ENCODE data around the gene KRTAP2-2.
"Not testable (repeated sequence)": the region's sequence is repeated elsewhere in the genome, so short reads cannot be mapped to it uniquely, and the experiment has no call there.

The KRTAP2-2 gene

DNA sequence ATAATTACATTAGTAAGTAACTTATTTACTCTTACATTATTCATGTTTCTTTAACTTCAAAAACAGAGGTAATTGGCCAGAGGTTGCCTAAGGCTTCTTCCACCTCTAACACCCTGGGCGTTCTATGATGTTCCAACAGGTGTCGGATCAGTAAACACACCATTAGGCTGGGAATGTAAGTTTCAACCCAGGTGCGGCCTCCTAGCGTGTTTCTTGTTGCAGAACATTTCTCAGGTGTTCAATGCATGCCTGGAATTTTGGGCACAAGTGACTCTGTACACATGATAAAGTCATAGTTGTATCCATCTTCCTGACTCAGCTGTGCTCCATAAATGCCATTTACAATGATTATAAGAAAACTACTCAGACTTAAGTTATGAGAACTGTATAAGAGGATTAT lies 1.0 kb downstream of the KRTAP2-2 start:
- TF ChIP-seq, protein P1, sequence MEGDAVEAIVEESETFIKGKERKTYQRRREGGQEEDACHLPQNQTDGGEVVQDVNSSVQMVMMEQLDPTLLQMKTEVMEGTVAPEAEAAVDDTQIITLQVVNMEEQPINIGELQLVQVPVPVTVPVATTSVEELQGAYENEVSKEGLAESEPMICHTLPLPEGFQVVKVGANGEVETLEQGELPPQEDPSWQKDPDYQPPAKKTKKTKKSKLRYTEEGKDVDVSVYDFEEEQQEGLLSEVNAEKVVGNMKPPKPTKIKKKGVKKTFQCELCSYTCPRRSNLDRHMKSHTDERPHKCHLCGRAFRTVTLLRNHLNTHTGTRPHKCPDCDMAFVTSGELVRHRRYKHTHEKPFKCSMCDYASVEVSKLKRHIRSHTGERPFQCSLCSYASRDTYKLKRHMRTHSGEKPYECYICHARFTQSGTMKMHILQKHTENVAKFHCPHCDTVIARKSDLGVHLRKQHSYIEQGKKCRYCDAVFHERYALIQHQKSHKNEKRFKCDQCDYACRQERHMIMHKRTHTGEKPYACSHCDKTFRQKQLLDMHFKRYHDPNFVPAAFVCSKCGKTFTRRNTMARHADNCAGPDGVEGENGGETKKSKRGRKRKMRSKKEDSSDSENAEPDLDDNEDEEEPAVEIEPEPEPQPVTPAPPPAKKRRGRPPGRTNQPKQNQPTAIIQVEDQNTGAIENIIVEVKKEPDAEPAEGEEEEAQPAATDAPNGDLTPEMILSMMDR (IDR thresholded peaks at IDR 0.05; ENCODE audit: low read depth, low read length), result no peak
- Histone ChIP-seq H3K9me3 (ENCODE audit: severe bottlenecking) (peaks cover 5% of the 10 kb centered on the region), H3K27ac (no peak overlapping the region), H3K27me3 (ENCODE audit: insufficient read depth, low read depth, severe bottlenecking) (no peaks in the 10 kb centered on the region), H3K4me3 (ENCODE audit: low read depth, low read length) (no peak overlapping the region), H3K36me3 (no peaks in the 10 kb centered on the region)
- no peak for DNase-seq

GRCh38 chr17:41052566-41052965 lies 2.5 kb downstream of the KRTAP2-2 start:
- Histone ChIP-seq H3K27me3 (ENCODE audit: insufficient read depth, low read depth, severe bottlenecking) (no peaks in the 10 kb centered on the region), H3K4me3 (ENCODE audit: low read depth, low read length) (no peak overlapping the region), H3K27ac (no peak overlapping the region), H3K36me3 (no peaks in the 10 kb centered on the region), H3K9me3 (ENCODE audit: severe bottlenecking) (peaks cover 3% of the 10 kb centered on the region)
- no peak for DNase-seq
- TF ChIP-seq, protein P1 (IDR thresholded peaks at IDR 0.05; ENCODE audit: low read depth, low read length), result no peak

DNA sequence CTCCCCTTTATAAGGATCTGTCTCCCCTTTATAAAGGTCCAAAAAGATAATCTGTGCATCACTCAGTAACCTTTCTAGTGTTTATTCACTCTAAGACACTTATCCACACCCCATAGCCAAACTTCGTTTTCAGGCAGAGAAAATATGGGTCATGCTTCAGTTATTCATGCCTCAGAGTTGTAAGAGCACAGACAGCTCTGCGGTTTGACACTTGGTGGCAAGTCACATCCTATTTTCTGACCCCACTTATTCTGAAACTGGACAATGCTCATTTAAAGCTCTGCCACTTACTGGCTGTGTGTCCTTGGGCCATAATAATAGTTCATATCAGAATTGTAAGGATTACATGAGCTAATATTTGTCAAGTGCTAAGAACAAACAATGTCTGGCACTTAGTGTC lies 5.9 kb downstream of the KRTAP2-2 start:
- no peak overlapping the region for H3K4me3 ChIP-seq (ENCODE audit: low read depth, low read length)
- H3K36me3 ChIP-seq, result no peaks in the 10 kb centered on the region
- TF ChIP-seq, protein P1 (IDR thresholded peaks at IDR 0.05; ENCODE audit: low read depth, low read length), result no peak
- no peak overlapping the region for H3K27ac ChIP-seq
- DNase-seq, result no peak
- H3K9me3 ChIP-seq (ENCODE audit: severe bottlenecking), result no peaks in the 10 kb centered on the region
- no peaks in the 10 kb centered on the region for H3K27me3 ChIP-seq (ENCODE audit: insufficient read depth, low read depth, severe bottlenecking)

DNA sequence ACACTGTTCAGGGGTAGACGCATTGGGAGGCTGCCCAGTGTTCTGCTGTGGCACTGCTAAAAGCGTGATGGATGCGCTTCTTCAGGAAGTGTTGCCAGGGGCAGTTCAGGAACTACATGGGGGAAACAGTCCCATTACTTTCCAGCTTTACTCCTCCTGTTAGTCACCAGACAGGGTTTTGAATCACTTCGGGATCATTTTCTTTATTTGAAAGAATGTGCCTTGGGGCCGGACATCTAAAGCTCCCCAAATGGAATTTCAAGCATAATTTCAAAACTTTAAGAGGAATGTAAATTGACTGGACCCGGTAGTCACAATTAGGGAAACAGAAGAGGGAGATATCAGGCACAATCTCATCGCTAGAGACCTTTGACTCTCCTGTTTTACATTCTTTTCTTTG lies 6.6 kb downstream of the KRTAP2-2 start:
- H3K9me3 ChIP-seq (ENCODE audit: severe bottlenecking), result peaks cover 2% of the 10 kb centered on the region
- H3K27ac ChIP-seq, result no peak overlapping the region
- H3K27me3 ChIP-seq (ENCODE audit: insufficient read depth, low read depth, severe bottlenecking), result no peaks in the 10 kb centered on the region
- H3K4me3 ChIP-seq (ENCODE audit: low read depth, low read length), result no peak overlapping the region
- no peaks in the 10 kb centered on the region for H3K36me3 ChIP-seq
- no peak for DNase-seq
- TF ChIP-seq, protein P1 (IDR thresholded peaks at IDR 0.05; ENCODE audit: low read depth, low read length), result no peak

- DNase-seq; H3K4me3 ChIP-seq (ENCODE audit: low read depth, low read length); H3K27me3 ChIP-seq (ENCODE audit: insufficient read depth, low read depth, severe bottlenecking); H3K27ac ChIP-seq; H3K36me3 ChIP-seq: not testable (repeated sequence)
- H3K9me3 ChIP-seq (ENCODE audit: severe bottlenecking), result peaks cover 10% of the 10 kb centered on the region
These were observed 8.1 kb downstream of the KRTAP2-2 start, which contains the start of gene KRTAP2-1 for GRCh38 chr17:41046735-41047465. TSS of gene KRTAP2-1 (minus strand) at chr17:41047316. CDS start at chr17:41047267, 49 bp downstream.

DNA sequence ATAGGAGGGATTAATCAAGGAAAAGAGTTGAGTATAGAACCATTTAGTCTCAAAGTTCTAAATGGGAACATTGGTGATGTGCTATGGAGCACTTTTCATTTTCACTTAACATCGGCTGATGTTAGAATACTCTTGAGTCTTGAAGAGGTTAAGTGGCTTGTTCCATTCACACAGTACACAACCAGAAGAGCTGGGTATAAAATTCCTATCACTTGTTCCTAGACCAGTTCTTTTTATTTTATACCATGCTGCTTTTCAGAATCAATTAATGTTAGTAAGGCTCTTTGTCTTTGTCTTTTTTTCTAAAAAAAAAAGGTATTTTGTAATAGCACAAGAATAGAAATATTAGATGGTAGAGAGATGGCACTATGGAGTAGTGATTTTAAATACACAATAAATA lies 12.1 kb downstream of the KRTAP2-2 start:
- no peak overlapping the region for H3K27ac ChIP-seq
- no peak for DNase-seq
- H3K4me3 ChIP-seq (ENCODE audit: low read depth, low read length), result no peak overlapping the region
- TF ChIP-seq, protein P1 (IDR thresholded peaks at IDR 0.05; ENCODE audit: low read depth, low read length), result no peak
- H3K9me3 ChIP-seq (ENCODE audit: severe bottlenecking), result peaks cover 10% of the 10 kb centered on the region
- no peaks in the 10 kb centered on the region for H3K36me3 ChIP-seq
- H3K27me3 ChIP-seq (ENCODE audit: insufficient read depth, low read depth, severe bottlenecking), result no peaks in the 10 kb centered on the region

GRCh38 chr17:41040783-41041571 lies 14.1 kb downstream of the KRTAP2-2 start, which contains the start of gene KRTAP1-1:
TSS of gene KRTAP1-1 (minus strand) at chr17:41041450. CDS start at chr17:41041397, 53 bp downstream.
- not testable (repeated sequence) for H3K27ac ChIP-seq; H3K27me3 ChIP-seq (ENCODE audit: insufficient read depth, low read depth, severe bottlenecking); DNase-seq; H3K4me3 ChIP-seq (ENCODE audit: low read depth, low read length); H3K36me3 ChIP-seq
- H3K9me3 ChIP-seq (ENCODE audit: severe bottlenecking), result peaks cover 10% of the 10 kb centered on the region
